ENCODE measurements around the gene TPMT.

- TF ChIP-seq CTCF (IDR thresholded peaks at IDR 0.05) (no peak), POLR2A (IDR thresholded peaks at IDR 0.05) (no peak), POLR2AphosphoS5 (IDR thresholded peaks at IDR 0.05) (no peak)
These were observed 30.7 kb upstream of the TPMT start for GRCh38 chr6:18185624-18186023.

Measured in prostate gland (tissue), 2 donors.